Measurements from ENCODE around the gene SMIM44.

SMIM44 gene

DNA sequence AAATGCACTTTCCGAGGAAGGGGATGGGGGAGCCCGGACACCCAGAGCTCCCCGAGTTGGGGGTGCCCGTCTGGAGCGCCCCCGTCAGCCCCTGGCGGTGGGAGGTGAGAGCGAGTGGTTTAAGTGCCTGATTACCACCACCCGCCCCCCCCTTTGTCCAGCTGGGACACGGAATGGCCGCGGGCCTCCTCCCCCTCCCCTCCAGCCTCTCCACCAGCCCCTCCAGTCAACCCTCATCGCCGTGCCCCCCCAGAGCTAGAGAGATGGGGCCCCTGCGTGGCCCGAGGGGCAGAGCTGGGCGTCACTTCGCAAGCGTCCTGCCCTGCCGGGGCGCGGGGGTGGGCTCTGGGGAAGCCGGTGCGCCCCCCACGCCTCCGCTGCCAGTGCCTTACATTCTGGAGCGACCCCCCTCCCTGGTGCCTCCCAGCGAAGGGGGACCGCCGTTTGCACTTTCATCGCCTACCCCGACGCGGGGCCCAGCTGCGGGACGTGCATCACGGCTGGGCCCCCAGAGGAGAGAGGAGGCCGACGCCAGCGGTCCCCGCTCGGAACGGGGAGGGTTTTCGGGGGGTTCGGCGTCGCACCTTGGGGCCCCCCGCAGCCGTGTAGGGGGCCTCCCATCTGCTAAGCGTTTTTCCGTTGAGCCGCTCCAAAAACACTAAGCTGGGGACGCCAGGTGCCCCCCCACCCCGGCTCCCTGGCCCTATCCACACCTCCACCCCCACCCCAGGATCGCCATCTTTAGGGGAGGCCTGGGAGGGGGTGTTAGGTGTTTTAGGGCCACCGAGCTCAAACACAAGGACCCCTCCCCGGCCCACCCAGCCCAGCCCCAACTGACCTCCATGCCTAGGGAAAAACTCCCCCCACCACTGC lies 19.3 kb downstream of the SMIM44 start:
- no peak overlapping the region for H3K4me3 ChIP-seq (ENCODE audit: control insufficient read depth, low read depth, low read length)
- no peak for DNase-seq (ENCODE audit: low read depth)

DNA sequence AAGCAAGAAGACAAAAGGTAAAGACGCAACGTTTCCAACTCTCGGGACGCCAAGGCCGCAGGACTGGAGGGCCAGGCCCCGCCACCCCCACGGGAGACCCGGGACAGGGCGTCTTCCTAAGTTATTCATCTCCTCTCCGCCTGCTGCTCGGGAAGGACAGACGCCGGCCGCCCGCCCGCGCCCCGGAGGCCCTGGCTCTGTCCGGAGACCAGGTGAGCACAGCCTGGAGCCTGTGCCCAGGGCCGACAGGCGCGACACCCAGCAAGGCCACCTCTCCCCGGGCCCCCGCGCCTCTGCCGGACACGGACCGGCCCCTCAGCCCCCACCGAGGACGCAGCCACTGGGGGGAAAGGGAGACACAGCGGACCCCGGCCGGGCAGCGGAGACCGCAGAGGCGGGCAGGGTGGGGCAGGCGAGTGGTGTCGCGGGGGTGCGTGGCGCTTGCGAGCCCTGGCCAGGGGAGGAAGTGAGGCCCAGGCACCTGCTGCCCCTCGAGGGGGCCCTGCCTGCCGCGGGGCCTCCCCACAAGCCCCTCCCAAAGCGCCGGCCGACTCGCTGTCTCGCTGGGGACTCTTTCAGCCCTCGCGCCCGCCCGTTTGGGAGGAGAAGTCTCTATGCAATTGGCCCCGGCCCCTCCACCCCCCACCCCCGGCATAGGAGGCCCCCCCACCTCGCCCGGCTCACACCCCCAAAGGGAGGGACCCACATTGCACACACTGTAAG lies 20.1 kb downstream of the SMIM44 start:
- TF ChIP-seq, protein P1, sequence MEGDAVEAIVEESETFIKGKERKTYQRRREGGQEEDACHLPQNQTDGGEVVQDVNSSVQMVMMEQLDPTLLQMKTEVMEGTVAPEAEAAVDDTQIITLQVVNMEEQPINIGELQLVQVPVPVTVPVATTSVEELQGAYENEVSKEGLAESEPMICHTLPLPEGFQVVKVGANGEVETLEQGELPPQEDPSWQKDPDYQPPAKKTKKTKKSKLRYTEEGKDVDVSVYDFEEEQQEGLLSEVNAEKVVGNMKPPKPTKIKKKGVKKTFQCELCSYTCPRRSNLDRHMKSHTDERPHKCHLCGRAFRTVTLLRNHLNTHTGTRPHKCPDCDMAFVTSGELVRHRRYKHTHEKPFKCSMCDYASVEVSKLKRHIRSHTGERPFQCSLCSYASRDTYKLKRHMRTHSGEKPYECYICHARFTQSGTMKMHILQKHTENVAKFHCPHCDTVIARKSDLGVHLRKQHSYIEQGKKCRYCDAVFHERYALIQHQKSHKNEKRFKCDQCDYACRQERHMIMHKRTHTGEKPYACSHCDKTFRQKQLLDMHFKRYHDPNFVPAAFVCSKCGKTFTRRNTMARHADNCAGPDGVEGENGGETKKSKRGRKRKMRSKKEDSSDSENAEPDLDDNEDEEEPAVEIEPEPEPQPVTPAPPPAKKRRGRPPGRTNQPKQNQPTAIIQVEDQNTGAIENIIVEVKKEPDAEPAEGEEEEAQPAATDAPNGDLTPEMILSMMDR (IDR thresholded peaks at IDR 0.05; ENCODE audit: control insufficient read depth, insufficient read depth, low read depth, low read length, missing control alignments): no peak
- H3K4me3 ChIP-seq (ENCODE audit: control insufficient read depth, low read depth, low read length): no peak overlapping the region
- DNase-seq (ENCODE audit: low read depth): no peak

More for the DNA sequence above, 19.3 kb downstream of the SMIM44 start:
- TF ChIP-seq, protein P1 (IDR thresholded peaks at IDR 0.05; ENCODE audit: control insufficient read depth, insufficient read depth, low read depth, low read length, missing control alignments): no peak

DNA sequence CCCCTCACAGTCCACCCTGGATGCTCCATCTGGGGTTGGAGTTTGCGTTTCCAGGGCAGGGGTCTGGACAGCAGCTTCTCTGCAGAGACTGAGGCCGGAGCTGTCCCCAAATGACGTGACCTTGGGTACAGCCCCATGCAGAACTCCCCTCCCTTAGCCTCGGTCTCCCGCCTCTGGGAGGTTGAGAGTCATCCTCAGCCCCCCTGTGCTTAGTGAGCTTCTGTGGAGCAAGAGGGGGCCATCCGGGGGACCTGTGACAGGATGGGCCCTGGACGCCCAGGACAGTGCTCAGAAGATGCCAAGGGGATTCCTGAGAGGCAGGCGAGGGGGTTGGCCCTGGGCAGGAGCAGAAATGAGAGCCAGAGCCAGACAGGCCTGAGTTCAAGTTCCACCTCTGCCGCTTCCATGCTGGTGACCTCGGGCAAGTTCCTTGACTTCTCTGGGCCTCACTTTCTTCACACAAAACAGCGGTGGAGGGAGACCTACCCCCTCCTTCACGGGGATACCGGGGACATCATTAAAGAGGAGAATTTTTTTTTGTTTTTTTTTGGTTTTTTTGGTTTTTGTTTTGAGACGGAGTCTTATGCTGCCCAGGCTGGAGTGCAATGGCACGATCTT lies 23.2 kb downstream of the SMIM44 start:
- no peak for DNase-seq (ENCODE audit: low read depth)
- no peak overlapping the region for H3K4me3 ChIP-seq (ENCODE audit: control insufficient read depth, low read depth, low read length)
- TF ChIP-seq, protein P1 (IDR thresholded peaks at IDR 0.05; ENCODE audit: control insufficient read depth, insufficient read depth, low read depth, low read length, missing control alignments): no peak

DNA sequence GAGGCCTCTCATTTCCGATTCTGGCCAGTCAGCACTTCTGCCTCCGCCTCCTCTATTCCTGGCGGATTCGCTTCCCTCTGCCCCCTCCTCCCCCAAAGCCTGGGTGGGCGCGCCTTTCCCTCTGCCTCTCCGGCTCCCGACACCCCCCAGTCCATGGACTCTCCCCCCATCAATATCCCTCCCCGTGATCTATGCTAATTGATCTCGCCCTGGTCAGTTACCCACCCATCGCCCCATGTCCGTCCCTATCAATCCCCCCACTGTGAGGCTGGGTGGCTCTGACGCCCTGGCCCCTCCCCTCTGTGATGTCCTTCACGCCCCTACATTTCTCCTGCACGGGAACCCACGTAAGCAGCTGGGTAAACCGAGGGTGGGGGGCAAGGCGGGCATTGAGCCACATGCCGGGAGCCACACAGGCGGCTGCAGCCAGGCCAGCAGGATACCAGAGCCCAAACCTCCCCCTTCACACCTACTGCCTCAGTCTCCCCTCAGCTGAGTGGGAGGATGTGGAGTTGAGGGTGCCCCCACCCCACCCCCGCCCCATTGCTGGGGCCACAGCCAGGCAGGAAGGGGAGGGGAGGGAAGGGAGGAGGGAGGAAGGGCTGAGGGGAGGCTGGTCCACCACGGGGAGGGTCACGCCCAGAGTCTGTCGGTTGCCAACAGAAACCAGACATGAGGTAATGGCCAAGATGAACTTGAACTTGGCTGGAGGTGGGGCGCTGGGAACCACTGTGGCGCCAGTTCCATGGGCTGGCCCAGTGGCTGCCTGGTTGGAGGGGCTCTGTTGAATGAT lies 24.0 kb downstream of the SMIM44 start:
- DNase-seq (ENCODE audit: low read depth): peak; percentile 60
- no peak overlapping the region for H3K4me3 ChIP-seq (ENCODE audit: control insufficient read depth, low read depth, low read length)
- TF ChIP-seq, protein P1 (IDR thresholded peaks at IDR 0.05; ENCODE audit: control insufficient read depth, insufficient read depth, low read depth, low read length, missing control alignments): no peak

DNA sequence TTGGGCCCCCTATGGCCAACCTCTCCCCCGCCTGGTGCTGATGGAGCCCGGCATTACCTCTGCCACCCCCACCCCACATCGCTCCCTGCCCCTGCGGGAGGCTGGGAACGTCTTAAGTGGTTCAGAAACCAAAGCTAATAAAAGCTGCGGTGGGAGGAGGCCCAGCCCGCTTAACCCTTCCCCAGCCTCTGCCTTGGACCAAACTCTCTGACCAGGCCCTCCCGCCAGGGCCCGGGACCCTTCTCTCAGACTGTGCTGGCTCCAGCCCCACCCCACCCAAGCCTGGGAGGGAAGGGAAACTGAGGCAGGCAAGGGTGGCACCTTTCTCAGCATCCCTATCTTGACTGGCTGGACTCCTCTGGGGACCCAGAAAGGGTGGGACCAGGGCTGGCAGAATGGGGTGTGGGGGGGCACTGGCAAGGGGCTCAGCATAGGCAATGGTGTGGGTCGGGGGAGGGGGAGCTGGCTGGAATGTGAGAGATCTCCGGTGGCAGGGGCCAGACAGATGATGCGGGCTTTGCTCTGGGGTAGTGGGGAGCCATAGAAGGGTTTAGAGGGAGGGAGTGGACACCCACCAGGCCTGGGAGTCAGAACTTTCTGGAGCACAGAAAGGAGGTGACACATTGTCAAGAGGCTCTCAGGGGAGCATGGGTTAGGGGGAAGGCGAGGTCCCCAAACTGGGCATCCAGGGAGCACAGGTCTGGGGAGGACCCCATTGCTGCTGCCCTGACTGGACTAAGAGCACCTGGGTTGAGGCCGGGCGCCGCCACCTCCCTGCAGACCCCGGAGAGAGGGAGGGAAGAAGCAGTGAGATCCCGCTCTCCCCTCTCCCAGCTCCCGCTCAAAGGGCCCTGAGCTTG lies 24.8 kb downstream of the SMIM44 start:
- no peak for DNase-seq (ENCODE audit: low read depth)
- H3K4me3 ChIP-seq (ENCODE audit: control insufficient read depth, low read depth, low read length): no peak overlapping the region
- TF ChIP-seq, protein P1 (IDR thresholded peaks at IDR 0.05; ENCODE audit: control insufficient read depth, insufficient read depth, low read depth, low read length, missing control alignments): no peak

Measured in AG09309 (cell line).